T-helper 1 cell (primary cell): ENCODE measurements around the gene PAXX.

Experiments used
- DNase-seq, 5 donors: peaks; one replicate each; pipeline ENCODE4 v3.0.0-alpha.2; 2012 to 2020

The PAXX gene

GRCh38 chr9:137006116-137007003 lies 14.1 kb downstream of the PAXX start:
- DNase-seq: no peak

- DNase-seq: no peak
Observed at GRCh38 chr9:137007108-137007815, 15.0 kb downstream of the PAXX start.

- DNase-seq: no peak
Observed at GRCh38 chr9:137007816-137008270, 15.6 kb downstream of the PAXX start.

GRCh38 chr9:137008312-137008711 lies 16.1 kb downstream of the PAXX start:
- no peak for DNase-seq

GRCh38 chr9:137009217-137009616 lies 17.0 kb downstream of the PAXX start:
- no peak for DNase-seq

GRCh38 chr9:137009938-137010732 lies 17.9 kb downstream of the PAXX start:
- no peak for DNase-seq

- DNase-seq: no peak
Observed at GRCh38 chr9:137011156-137011555, 18.9 kb downstream of the PAXX start.

- no peak for DNase-seq
Observed at GRCh38 chr9:137011907-137012675, 19.9 kb downstream of the PAXX start.

GRCh38 chr9:137012694-137013570 lies 20.7 kb downstream of the PAXX start:
- DNase-seq: no peak

- no peak for DNase-seq
Observed at GRCh38 chr9:137013571-137013940, 21.3 kb downstream of the PAXX start.

GRCh38 chr9:137014166-137014565 lies 21.9 kb downstream of the PAXX start:
- no peak for DNase-seq

- no peak for DNase-seq
Observed at GRCh38 chr9:137014776-137015539, 22.7 kb downstream of the PAXX start.

GRCh38 chr9:137015540-137015930 lies 23.3 kb downstream of the PAXX start:
- DNase-seq: no peak

- no peak for DNase-seq
Observed at GRCh38 chr9:137015976-137016375, 23.8 kb downstream of the PAXX start.

GRCh38 chr9:137016436-137016835 lies 24.2 kb downstream of the PAXX start:
- DNase-seq: no peak

GRCh38 chr9:137017071-137017470 lies 24.8 kb downstream of the PAXX start:
- DNase-seq: no peak

- no peak for DNase-seq
Observed at GRCh38 chr9:137017791-137018497, 25.7 kb downstream of the PAXX start.

- DNase-seq: no peak
Observed at GRCh38 chr9:137018761-137019559, 26.7 kb downstream of the PAXX start.
